GM23338 (cell line): ENCODE measurements around the gene ACADS. TPM values are rescaled to one million over a fixed set of nuclear protein-coding genes. Genes with fewer than 3 reads are reported as not detected.
A peak's percentile ranks its signal among the peaks of the same experiment; 100 is the strongest.

Experiments
- ATAC-seq: fragments of 200-7000 bp; cut with Tn5 transposase; 3 replicates; pipeline ENCODE4 v1.9.1; 2020
- DNase-seq: peaks from one replicate; pipeline ENCODE4 v3.0.0-alpha.2; 2015; ENCODE audit warnings: low spot score
- H2AFZ ChIP-seq: fragments of 200-600 bp; sonication (generic); 2 replicates; pipeline ENCODE4 v1.8.0; 2016; ENCODE audit warnings: antibody characterized with exemption, mild to moderate bottlenecking, moderate library complexity
- H3F3A ChIP-seq: fragments of 200-600 bp; sonication (generic); replicated peaks from 2 replicates; pipeline ENCODE4 v1.8.0; 2017; ENCODE audit warnings: antibody characterized with exemption, mixed run types, low read depth
- H3K27ac ChIP-seq: fragments of 200-600 bp; sonication (generic); 2 replicates; pipeline ENCODE4 v1.6.1; 2016; ENCODE audit warnings: low read depth
- H3K27me3 ChIP-seq: fragments of 200-600 bp; sonication (generic); 2 replicates; pipeline ENCODE4 v1.8.0; 2016; ENCODE audit warnings: mild to moderate bottlenecking, mixed run types, moderate library complexity; ENCODE audit not compliant: insufficient read depth
- H3K36me3 ChIP-seq: fragments of 200-600 bp; sonication (generic); 2 replicates; pipeline ENCODE4 v1.8.0; 2016; ENCODE audit warnings: mild to moderate bottlenecking; ENCODE audit not compliant: insufficient read depth
- H3K4me1 ChIP-seq: fragments of 200-600 bp; sonication (generic); 2 replicates; pipeline ENCODE4 v1.8.0; 2016; ENCODE audit warnings: mild to moderate bottlenecking, moderate library complexity; ENCODE audit not compliant: insufficient read depth
- H3K4me2 ChIP-seq: fragments of 200-600 bp; sonication (generic); 2 replicates; pipeline ENCODE4 v1.7.1; 2017; ENCODE audit warnings: mixed run types
- H3K4me3 ChIP-seq: fragments of 200-600 bp; sonication (generic); 2 replicates; pipeline ENCODE4 v1.6.1; 2016; ENCODE audit warnings: mixed run types
- H3K79me2 ChIP-seq: fragments of 200-600 bp; sonication (generic); replicated peaks from 2 replicates; pipeline ENCODE4 v1.8.0; 2017; ENCODE audit warnings: mild to moderate bottlenecking; ENCODE audit not compliant: insufficient read depth
- H3K9me2 ChIP-seq: fragments of 200-600 bp; sonication (generic); 2 replicates; pipeline ENCODE4 v1.8.0; 2017; ENCODE audit not compliant: insufficient read depth
- H4K20me1 ChIP-seq: fragments of 200-600 bp; sonication (generic); replicated peaks from 2 replicates; pipeline ENCODE4 v1.8.0; 2017; ENCODE audit warnings: mild to moderate bottlenecking; ENCODE audit not compliant: insufficient read depth
- H3K27ac Mint-ChIP-seq: 2 replicates; pipeline ENCODE4 v1.8.0; 2020; ENCODE audit warnings: inconsistent platforms, mild to moderate bottlenecking, moderate library complexity, mixed read lengths
- H3K27me3 Mint-ChIP-seq: 3 replicates; pipeline ENCODE4 v1.8.0; 2022; ENCODE audit warnings: low read depth, mild to moderate bottlenecking, moderate library complexity, mixed read lengths, inconsistent platforms; ENCODE audit not compliant: insufficient read depth, poor library complexity
- H3K36me3 Mint-ChIP-seq: 3 replicates; pipeline ENCODE4 v1.8.0; 2021; ENCODE audit warnings: low read depth, mild to moderate bottlenecking, inconsistent platforms, moderate library complexity, mixed read lengths
- H3K4me1 Mint-ChIP-seq: 3 replicates; pipeline ENCODE4 v1.8.0; 2020; ENCODE audit warnings: mild to moderate bottlenecking, inconsistent platforms, mixed read lengths
- H3K4me3 Mint-ChIP-seq: 3 replicates; pipeline ENCODE4 v1.8.0; 2021; ENCODE audit warnings: moderate library complexity, mild to moderate bottlenecking, inconsistent platforms, mixed read lengths
- H3K9me3 Mint-ChIP-seq: 3 replicates; pipeline ENCODE4 v1.8.0; 2020; ENCODE audit warnings: moderate library complexity, mild to moderate bottlenecking, inconsistent platforms, mixed read lengths
- CREB1 ChIP-seq: fragments of 250-450 bp; sonication (Bioruptor Pico); IDR thresholded peaks from 2 replicates; pipeline ENCODE4 v1.5.0; 2020; ENCODE audit warnings: low read depth, mild to moderate bottlenecking, moderate library complexity
- CTCF ChIP-seq, 2 experiments: fragments of 200-600 bp in 1 of 2; sonication (generic) in 1 of 2; conservative IDR thresholded peaks; 2 replicates each; pipeline versions ENCODE4 v1.5.1 to v1.6.1; 2016 to 2017; ENCODE audit warnings: antibody characterized with exemption in 2 of 2, low read depth in 2 of 2, mild to moderate bottlenecking in 2 of 2, moderate library complexity in 1 of 2
- ETS1 ChIP-seq: IDR thresholded peaks from 2 replicates; pipeline ENCODE4 v1.6.1; 2016; ENCODE audit warnings: antibody characterized with exemption
- EZH2 ChIP-seq: fragments of 200-600 bp; sonication (generic); IDR thresholded peaks from one replicate; pipeline ENCODE4 v1.8.0; 2017; ENCODE audit warnings: antibody characterized with exemption, mild to moderate bottlenecking, low read depth; ENCODE audit not compliant: unreplicated experiment
- EZH2phosphoT487 ChIP-seq: fragments of 200-600 bp; sonication (generic); IDR thresholded peaks from one replicate; pipeline ENCODE4 v1.8.1; 2018; ENCODE audit warnings: antibody characterized with exemption; ENCODE audit not compliant: unreplicated experiment
- JUNB ChIP-seq: IDR thresholded peaks from one replicate; pipeline ENCODE4 v1.6.1; 2016; ENCODE audit warnings: antibody characterized with exemption; ENCODE audit not compliant: unreplicated experiment
- NANOG ChIP-seq: IDR thresholded peaks from 2 replicates; pipeline ENCODE4 v1.6.1; 2016; ENCODE audit warnings: antibody characterized with exemption, borderline replicate concordance
- POLR2AphosphoS5 ChIP-seq: IDR thresholded peaks from 2 replicates; pipeline ENCODE4 v1.6.1; 2016; ENCODE audit warnings: antibody characterized with exemption, low read depth
- REST ChIP-seq: IDR thresholded peaks from one replicate; pipeline ENCODE4 v1.6.1; 2018; ENCODE audit warnings: antibody characterized with exemption; ENCODE audit not compliant: unreplicated experiment
- STAT1 ChIP-seq: IDR thresholded peaks from one replicate; pipeline ENCODE4 v1.6.1; 2016; ENCODE audit warnings: antibody characterized with exemption; ENCODE audit not compliant: unreplicated experiment
- ZNF114 ChIP-seq: fragments of 250-450 bp; sonication (Bioruptor Pico); IDR thresholded peaks from 2 replicates; pipeline ENCODE4 v1.5.0; 2020; ENCODE audit warnings: mild to moderate bottlenecking, moderate library complexity
- ZNF331 ChIP-seq: fragments of 250-450 bp; sonication (Bioruptor Pico); IDR thresholded peaks from 2 replicates; pipeline ENCODE4 v1.5.0; 2020; ENCODE audit warnings: low read depth, mild to moderate bottlenecking, moderate library complexity
- ZNF462 ChIP-seq: fragments of 250-450 bp; sonication (Bioruptor Pico); IDR thresholded peaks from 2 replicates; pipeline ENCODE4 v1.5.0; 2020; ENCODE audit warnings: mild to moderate bottlenecking, moderate library complexity
- polyA plus RNA-seq: library from polyadenylated mRNA; unstranded; fragments of >200 nt; fragmentation: Nextera tagmentation; extraction: Ambion mirVana; gene quantifications from 2 replicates; pipeline ENCODE4 v1.2.1, GENCODE V29; 2016
- total RNA-seq: library from RNA; depleted of rRNA; stranded (reverse); fragments of >200 nt; shearing (Covaris generic); gene quantifications from 2 replicates; pipeline ENCODE4 v1.2.3, GENCODE V29; 2014

The ACADS gene
- total and polyA plus RNA-seq, 2 experiments from 2014 or later = 3.1 to 5.7 TPM

- Histone ChIP-seq H2AFZ (no peak overlapping the region), H3K9me2 (no peaks in the 10 kb centered on the region), H3K27ac (peak overlapping the region; percentile 59; the same call in 1 of the 2 replicates), H3K4me2 (no peak overlapping the region), H3F3A (0 out of 2 replicates have a peak, but pooled peaks cover 5% of the 10 kb centered on the region), H3K27me3 (no peaks in the 10 kb centered on the region), H3K4me3 (no peak overlapping the region), H3K36me3 (peaks cover 19% of the 10 kb centered on the region; the same call in 1 of the 2 replicates), H3K4me1 (no peaks in the 10 kb centered on the region), H4K20me1 (peaks cover 18% of the 10 kb centered on the region; the same call in 1 of the 2 replicates), H3K79me2 (peaks cover 1% of the 10 kb centered on the region; the same call in 1 of the 2 replicates)
- ATAC-seq = peak; percentile 45
- H3K4me1 Mint-ChIP-seq = no peaks in the 10 kb centered on the region
- TF ChIP-seq ZNF331 (CRISPR knock-in tag) (no peak), EZH2phosphoT487 (no peak), CREB1 (CRISPR knock-in tag) (no peak), NANOG (no peak), EZH2 (no peak), STAT1 (no peak), POLR2AphosphoS5 (no peak), CTCF (conservative IDR thresholded peaks at IDR 0.05; ENCODE audit: low read depth in 2 of 2) (no peak), JUNB (no peak), REST (no peak), ZNF114 (CRISPR knock-in tag) (no peak), ETS1 (no peak), ZNF462 (no peak)
- H3K27me3 Mint-ChIP-seq = peaks cover 1% of the 10 kb centered on the region
- no peak overlapping the region for H3K4me3 Mint-ChIP-seq
- H3K36me3 Mint-ChIP-seq = peaks cover 41% of the 10 kb centered on the region
- DNase-seq = no peak
- peak overlapping the region; percentile 70; the same call in 1 of the 2 replicates for H3K27ac Mint-ChIP-seq
- H3K9me3 Mint-ChIP-seq = no peaks in the 10 kb centered on the region
Observed at GRCh38 chr12:120703311-120703942, 22.2 kb upstream of the ACADS start.
